HG03342 (cell line): ENCODE measurements around the gene LCN6.
"Not testable (repeated sequence)": the region's sequence is repeated elsewhere in the genome, so short reads cannot be mapped to it uniquely, and the experiment has no call there.

Experiments
- ATAC-seq: cut with Tn5 transposase; IDR thresholded peaks from one replicate; pipeline ENCODE4 v1.9.1; 2021; ENCODE audit warnings: mild to moderate bottlenecking, moderate library complexity; ENCODE audit not compliant: unreplicated experiment

LCN6 gene, protein sequence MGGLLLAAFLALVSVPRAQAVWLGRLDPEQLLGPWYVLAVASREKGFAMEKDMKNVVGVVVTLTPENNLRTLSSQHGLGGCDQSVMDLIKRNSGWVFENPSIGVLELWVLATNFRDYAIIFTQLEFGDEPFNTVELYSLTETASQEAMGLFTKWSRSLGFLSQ

DNA sequence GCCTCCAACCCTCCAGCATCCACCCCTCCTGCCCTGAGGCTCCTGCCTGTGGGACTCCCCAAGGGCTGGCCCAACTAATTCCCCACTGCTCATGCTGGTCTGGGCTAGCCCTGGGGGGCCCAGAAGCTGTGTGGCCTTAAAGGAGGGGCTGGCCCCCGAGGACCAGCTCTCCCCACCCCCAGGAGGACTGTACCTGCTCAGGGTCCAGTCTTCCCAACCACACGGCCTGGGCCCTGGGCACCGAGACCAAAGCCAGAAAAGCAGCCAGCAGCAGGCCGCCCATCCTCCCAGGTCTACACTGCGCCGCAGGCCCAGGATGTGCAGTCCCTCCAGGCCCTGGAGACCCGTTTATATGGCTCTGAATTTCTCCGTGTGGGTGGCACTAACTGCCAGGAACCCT, at the start of gene LCN6:
Gene LCN6 (minus strand): TSS at position 325 of the 400 bp plus-strand sequence. CDS start 42 bp downstream, at position 283.
- ATAC-seq, result no peak

DNA sequence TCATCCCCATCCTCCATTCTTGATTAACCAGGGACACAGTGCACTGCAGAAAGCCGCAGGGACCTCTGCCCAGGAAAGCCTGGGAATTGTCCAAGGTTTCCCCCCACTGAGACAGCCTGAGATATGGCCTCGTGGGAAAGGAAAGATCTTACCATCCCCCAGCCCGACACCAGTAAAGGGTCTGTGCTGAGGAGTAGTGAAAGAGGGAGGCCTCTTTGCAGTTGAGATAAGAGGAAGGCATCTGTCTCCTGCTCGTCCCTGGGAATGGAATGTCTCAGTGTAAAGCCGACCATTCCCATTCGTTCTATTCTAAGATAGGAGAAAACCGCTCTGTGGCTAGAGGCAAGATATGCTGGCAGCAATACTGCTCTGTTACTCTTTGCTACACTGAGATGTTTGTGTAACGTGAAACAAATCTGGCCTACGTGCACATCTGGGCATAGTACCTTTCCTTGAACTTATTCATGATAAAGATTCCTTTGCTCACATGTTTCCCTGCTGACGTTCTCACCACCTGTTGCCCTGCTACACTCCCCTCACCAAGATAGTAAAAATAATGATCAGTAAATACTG, 48.5 kb upstream of the LCN6 start:
- not testable (repeated sequence) for ATAC-seq

GRCh38 chr9:136796238-136796774, 48.0 kb upstream of the LCN6 start, which contains the start of gene CCDC183:
Gene CCDC183 (plus strand): TSS chr9:136796338. CDS start chr9:136796398, 60 bp downstream.
- ATAC-seq, result no peak

- no peak for ATAC-seq
These were observed 46.6 kb upstream of the LCN6 start for GRCh38 chr9:136795000-136795348.

DNA sequence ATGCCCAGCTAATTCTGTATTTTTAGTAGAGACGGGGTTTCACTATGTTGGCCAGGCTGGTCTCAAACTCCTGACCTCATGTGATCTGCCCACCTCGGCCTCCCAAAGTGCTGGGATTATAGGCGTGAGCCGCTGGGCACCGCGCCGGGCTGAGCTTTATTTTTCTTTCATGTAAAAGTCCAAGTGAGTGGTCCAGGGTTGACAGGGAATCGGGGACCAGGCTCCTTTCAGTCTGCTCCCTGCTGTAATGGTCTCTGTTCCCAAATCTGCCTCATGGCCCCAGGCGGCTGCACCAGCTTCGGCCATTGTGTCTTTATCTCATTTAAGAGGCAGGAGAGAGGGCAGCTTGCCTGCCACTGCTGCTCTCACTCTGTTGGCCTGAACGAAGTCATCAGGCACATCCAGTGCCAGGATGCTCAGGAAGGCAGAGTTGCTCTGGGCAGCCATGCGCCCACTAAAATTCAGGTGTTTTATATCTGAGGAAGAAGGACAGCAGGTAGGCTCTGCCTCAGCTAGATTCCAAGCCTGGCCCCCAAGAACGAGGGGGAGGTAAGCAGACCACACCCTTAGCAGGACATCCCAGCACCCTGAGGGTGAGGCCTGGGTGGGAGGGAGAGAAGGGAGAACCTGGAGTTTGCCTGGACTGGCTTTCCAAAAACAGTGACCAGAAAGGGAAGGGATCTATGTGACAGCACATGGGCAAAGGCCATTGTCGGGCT, 46.1 kb upstream of the LCN6 start:
- no peak for ATAC-seq

DNA sequence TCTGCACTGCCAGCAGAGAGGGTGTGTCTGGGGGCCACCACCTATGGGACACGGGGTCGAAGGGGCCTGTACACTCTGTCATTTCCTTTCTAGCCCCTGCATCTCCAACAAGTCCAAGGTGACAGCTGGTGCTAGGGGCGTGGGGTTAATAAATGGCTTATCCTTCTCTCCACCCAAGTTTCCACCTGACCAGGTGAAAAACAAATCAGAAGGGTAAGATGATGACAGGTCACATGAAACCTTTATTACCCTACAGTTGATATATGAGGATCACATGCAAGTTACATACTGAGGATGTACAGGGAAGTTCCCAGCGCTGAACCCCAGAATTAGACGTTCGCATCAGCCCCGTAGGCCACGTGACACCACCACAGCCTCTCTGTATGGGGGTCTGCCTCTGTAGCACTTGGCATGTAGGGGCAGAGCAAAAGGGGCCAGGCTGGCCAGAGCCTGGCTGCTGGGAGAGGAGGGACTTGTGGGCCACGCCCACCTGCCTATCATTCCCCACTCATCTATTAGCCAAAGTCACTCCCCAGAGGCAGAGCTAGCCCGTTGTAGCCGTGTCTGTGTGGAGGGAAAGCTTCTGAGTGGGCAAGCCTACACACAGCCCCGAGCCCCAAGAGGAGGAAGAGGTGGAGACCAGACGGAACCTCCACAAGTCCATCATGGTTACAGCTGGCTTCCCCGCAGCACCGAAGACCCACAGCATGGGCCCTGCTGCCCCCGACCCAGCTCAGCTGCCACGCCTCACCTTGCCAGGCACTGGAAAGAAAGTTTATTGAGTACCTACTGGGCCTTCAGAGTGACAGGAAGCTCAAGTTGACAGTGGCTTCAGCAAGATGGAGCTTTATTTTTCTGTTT, 45.0 kb upstream of the LCN6 start:
- ATAC-seq, result no peak

DNA sequence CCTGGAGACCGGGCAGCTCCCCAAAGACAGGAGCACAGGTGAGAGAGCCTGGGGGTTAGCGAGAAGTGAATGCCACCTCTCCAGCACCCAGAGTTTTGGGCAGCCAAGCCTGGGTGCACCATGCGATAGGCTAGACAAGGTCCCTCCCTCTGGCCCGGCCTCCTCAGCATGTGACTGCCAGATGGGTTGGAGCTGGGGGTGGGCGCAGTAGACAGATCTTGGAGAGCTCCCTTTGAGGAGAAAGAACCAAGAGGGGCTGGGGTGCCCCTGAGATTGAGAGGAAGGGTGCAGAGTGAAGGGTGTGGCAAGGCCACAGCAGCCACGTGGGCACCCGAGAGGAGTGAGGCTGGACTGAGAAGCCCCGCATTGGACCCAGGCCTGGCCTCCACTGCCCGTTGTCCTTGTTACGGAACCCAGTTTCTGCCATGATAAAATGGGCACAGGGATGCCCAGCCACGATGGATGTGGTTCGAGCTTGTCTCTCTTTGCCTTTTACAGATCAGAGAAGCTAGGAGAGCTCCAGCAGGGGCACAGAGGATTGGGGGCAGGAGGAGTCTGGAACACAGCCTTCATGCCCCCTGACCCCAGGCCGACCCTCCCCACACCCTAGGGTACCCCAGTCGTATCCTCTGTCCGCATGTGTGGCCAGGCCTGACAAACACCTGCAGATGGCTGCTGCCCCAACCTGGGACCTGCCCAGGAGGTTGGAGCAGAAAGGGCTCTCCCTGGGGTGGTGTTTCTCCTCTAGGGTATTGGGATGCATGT, 44.2 kb upstream of the LCN6 start:
- no peak for ATAC-seq

DNA sequence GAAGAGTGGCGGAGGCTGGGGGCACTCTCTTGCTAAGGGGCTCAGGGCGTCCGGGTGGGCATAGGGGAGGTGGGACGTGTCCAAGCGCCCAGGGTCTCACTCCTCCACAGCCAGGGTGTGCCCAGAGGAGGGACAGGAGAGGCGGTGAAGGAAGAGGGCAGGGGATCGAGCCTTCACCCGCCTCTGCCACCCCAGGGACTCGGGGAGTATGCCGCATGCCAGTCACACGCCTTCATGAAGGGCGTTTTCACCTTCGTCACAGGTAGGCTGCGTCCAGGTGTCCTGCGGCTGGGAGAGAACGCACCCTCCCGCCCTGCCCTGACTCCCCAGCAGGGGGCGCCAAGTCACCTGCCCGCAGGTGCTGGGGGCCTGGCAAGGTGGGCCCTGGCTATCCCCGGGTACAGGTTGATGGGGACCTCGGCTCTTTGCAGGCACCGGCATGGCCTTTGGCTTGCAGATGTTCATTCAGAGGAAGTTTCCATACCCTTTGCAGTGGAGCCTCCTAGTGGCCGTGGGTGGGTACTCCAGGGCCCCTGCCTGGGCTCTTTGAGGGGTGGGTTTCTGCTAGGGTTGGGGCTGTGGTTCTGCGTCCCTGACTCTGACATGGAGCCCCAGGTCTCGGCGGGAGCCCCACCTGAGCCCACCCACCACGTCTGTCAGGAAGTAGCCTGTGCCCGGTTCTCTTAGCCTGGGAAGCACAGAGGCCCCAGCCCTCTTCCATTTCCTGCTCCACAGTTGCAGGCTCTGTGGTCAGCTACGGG, 43.4 kb upstream of the LCN6 start:
- ATAC-seq, result no peak

GRCh38 chr9:136790640-136791515, 42.6 kb upstream of the LCN6 start, which contains the start of gene TMEM141:
Gene TMEM141 (plus strand): TSS chr9:136791344. CDS start chr9:136791371, 27 bp downstream.
- ATAC-seq, result peak; percentile 83

GRCh38 chr9:136789523-136789937, 41.2 kb upstream of the LCN6 start:
- ATAC-seq, result no peak

- ATAC-seq, result not testable (repeated sequence)
These were observed 40.6 kb upstream of the LCN6 start for GRCh38 chr9:136788644-136789522.

GRCh38 chr9:136787690-136788400, 39.5 kb upstream of the LCN6 start:
- no peak for ATAC-seq

DNA sequence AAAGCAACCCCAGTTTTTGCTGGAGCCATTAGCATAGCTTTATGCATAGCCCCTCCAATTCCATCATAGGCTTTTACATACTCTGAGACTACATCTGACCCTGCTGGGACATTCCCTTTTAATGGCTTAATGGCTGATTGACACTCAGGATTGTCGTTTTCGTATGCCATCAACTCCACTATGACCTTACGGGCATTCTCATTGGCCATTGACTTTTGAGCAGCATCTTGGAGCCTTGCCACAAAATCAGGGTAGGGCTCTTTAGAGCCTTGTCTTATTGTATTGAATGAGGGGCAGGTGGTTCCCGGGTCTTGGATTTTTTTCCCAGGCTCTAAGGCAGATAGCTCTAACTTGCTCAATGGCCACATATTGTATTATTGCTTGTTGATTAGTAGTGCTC, 38.7 kb upstream of the LCN6 start:
- ATAC-seq, result not testable (repeated sequence)

DNA sequence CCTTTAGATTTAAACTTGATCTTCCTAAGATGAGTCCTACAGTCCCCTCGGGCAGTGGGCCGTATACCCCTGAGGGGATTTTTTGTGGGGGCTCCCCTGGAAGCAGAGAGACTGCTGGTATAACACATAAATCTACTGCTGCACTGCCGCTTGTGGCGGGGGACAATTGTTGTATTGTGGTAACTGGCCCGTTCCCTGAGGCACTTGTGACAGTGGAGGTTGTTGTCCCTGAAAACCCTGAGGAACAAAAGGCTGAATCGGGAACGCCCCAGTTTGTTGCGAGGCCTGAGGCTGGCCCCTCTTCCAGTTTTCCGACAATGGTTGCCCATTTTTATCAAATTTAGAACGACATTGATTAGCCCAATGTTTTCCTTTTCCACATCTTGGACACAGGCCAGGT, 38.1 kb upstream of the LCN6 start:
- ATAC-seq, result no peak

DNA sequence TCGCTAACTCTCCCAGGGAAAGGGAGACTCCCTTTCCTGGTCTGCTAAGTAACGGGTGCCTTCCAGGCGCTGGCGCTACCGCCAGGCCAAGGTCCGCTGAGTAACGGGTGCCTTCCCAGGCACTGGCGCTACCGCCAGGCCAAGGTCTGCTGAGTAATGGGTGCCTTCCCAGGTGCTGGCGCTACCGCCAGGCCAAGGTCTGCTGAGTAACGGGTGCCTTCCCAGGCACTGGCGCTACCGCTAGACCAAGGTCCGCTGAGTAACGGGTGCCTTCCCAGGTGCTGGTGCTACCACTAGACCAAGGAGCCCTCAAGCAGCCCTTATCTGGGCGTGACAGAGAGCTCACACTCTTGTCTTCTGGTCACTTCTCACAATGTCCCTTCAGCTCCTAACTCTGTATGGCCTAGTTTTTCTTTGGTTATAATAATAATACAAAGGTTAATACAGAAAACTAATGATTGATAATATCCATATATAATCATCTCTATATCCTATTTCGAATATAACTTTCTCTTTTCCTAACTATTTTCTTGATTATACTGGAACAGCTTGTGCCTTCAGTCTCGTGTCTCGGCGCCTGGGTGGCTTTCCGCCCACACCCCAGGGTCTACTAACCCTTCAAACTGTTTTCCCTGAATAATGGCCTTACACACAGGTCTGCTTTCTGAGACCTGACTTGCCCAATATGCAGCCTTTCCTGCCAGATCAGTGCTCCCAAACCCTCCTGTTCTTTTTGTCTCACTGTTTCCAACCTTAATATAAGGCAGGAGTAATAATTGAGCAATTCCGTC, 37.4 kb upstream of the LCN6 start:
- ATAC-seq, result not testable (repeated sequence)

GRCh38 chr9:136784997-136785361, 36.7 kb upstream of the LCN6 start:
- no peak for ATAC-seq
